ENCODE results near the gene GLG1.

The GLG1 gene

DNA sequence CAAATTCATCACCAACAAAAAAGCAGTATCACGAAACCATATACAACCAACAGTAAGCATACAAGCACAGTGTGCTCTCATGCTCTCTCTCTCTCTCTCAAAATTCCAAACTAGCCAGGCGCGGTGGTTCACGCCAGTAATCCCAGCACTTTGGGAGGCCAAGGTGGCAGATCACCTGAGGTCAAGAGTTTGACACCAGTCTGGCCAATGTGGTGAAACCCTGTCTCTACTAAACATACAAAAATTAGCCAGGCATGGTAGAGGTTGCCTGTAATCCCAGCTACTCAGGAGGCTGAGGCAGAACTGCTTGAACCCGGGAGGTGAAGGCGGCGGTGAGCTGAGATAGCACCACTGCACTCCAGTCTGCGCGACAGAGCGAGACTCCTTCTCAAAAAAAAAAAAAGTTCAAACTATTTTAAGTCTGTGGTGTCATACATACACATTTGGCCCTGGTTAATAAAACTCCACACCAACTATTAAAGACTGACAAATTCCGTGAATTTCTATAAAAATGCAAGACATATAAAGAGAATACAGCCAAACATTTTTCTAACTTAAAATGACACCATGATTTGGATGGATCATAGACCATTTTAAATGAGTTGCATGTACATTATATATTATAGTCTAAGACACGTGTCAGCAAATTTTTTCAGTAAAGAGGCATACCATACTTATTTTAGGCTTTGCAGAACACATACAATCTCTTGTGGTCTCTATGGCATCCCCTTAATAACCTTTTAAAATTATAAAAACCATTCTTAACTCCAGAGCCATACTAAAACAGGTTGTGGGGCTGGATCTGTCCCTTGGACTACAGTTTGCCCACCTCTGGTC is 30.9 kb downstream of the GLG1 start:
- FAIRE-seq: no peak
- TF ChIP-seq, protein P1, sequence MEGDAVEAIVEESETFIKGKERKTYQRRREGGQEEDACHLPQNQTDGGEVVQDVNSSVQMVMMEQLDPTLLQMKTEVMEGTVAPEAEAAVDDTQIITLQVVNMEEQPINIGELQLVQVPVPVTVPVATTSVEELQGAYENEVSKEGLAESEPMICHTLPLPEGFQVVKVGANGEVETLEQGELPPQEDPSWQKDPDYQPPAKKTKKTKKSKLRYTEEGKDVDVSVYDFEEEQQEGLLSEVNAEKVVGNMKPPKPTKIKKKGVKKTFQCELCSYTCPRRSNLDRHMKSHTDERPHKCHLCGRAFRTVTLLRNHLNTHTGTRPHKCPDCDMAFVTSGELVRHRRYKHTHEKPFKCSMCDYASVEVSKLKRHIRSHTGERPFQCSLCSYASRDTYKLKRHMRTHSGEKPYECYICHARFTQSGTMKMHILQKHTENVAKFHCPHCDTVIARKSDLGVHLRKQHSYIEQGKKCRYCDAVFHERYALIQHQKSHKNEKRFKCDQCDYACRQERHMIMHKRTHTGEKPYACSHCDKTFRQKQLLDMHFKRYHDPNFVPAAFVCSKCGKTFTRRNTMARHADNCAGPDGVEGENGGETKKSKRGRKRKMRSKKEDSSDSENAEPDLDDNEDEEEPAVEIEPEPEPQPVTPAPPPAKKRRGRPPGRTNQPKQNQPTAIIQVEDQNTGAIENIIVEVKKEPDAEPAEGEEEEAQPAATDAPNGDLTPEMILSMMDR (IDR thresholded peaks at IDR 0.05; ENCODE audit: insufficient read depth, missing control alignments): no peak
- DNase-seq (ENCODE audit: insufficient read length, low spot score): no peak

DNA sequence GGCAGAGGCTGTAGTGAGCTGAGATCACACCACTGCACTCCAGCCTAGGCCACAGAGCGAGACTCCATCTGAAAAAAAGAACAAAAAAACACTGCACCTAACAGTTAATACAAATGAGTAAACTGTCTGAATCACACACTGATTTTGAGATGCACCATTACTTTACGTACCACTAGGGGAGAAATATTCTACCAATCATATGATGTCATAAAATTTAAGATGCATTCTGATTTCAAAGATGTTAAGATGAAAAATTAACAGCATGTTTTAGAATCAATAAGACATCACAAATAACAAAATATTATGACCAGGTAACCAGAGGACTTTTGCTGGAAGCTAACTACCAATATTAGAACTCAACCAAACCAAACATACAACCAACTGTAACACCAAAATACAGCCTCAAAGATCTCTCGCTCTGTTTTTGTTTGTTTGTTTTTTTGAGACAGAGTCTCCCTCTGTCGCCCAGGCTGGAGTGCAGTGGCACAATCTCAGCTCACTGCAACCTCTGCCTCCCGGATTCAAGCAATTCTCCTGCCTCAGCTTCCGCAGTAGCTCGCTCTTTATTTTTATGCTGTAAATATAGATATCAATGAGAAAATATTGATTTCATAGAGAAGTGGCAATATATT is 31.6 kb downstream of the GLG1 start:
- DNase-seq (ENCODE audit: insufficient read length, low spot score): no peak
- no peak for FAIRE-seq

DNA sequence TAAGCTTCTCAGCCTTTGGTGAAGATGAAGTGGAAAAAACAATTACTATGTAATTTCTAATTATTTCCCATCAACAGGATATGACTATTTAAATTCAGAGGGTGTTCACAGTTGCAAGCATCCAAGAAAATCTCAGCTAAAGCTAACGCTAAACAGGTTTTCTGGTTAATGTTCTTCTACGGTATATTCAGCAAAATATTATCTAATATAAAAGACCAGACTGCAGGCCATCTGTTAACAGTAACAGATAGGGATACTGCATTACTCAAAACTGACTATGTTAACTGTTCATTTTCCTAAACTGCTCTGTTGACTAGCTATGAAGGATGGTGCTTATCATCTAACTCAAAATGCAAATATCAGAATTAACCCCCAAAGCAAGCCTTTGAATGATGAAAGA is 32.8 kb downstream of the GLG1 start:
- FAIRE-seq (no peak), DNase-seq (ENCODE audit: insufficient read length, low spot score) (no peak)
- TF ChIP-seq, protein P1 (IDR thresholded peaks at IDR 0.05; ENCODE audit: insufficient read depth, missing control alignments): no peak

More for the DNA sequence above, 31.6 kb downstream of the GLG1 start:
- TF ChIP-seq, protein P1 (IDR thresholded peaks at IDR 0.05; ENCODE audit: insufficient read depth, missing control alignments): no peak

DNA sequence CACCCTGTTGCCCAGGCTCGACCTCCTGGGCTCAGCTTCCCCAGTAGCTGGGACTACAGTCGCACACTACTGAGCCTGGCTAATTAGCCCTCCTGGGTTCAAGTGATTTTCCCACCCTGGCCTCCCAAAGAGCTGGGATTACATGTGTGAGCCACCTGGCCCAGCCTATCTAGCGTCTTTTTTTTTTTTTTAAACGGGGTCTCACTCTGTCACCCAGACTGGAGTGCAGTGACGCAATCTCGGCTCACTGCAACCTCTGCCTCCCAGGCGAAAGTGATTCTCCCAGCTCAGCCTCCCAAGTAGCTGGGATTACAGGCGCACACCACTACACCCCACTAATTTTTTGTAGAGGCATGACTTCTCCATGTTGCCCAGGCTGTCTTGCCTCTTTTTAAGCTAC is 33.3 kb downstream of the GLG1 start:
- DNase-seq (ENCODE audit: insufficient read length, low spot score) (no peak), FAIRE-seq (no peak)
- TF ChIP-seq, protein P1 (IDR thresholded peaks at IDR 0.05; ENCODE audit: insufficient read depth, missing control alignments): no peak

DNA sequence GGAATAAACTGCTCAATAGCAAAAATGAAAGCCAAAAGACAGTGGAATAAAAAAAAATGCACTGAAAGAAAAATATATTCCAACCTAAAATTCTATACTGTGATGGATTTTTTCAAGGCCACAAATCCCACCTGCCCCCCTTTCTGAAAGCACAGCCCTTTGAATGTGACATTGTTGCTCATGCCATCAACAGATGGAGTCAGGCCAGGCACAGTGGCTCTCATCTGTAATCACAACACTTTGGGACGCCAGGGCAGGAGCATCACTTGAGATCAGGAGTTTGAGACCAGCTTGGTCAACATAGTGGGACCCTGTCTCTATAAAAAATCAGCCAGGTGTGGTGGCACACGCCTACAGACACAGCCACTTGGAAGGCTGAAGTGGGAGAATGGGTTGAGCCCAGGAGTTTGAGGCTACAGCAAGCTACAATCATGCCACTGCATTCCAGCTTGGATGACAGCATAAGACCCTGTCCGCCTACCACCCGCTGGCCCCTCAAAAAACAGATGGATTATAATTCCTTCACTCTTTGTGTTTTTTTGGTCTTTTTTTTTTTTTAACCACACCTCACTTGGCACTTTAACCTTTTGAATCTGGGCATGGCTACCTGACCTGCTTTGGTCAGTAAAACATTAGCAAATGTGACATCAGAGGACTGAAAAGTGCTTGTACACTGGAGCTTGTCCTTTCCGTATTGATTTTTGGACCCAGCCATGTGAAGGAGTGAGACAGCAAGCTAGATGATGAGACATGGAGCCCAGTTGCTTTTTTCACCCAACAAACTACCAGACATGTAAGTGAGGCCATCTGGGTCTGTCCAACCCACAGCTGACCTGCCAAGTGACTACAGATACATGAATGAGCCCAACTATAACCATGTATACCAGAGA is 36.3 kb downstream of the GLG1 start:
- FAIRE-seq (no peak), DNase-seq (ENCODE audit: insufficient read length, low spot score) (no peak)

DNA sequence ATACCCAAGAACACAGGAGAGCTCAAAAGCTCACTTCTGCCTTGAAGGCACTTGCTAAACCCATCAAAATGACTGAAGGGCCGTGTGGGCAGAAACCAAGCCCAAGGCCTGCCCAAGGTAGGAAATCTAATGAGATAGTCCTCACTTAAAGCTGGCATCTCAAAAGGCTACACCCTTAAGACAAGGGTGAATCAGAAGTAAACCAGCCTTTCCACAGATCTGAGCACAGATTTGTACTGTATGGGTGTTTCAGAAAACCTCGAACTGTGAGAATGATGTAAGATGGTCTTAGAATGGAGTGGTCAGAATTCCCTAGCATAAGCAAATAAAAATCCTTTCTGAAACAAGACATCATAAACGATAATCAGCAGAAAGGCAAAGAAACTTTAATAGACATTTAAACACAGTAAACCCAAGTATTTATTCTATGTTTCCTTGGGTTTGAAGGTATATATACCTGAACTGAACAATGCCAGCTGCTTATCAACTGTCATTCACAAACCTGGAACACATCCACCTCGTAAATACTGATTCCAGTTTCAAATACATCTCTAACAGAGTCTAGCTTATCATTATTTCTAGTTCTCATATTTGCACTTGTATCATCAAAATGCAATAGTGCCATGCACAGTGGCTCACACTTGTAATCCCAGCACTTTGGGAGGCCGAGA is 37.8 kb downstream of the GLG1 start:
- TF ChIP-seq, protein P1 (IDR thresholded peaks at IDR 0.05; ENCODE audit: insufficient read depth, missing control alignments): no peak
- FAIRE-seq (no peak), DNase-seq (ENCODE audit: insufficient read length, low spot score) (no peak)

More for the DNA sequence above, 36.3 kb downstream of the GLG1 start:
- TF ChIP-seq, protein P1 (IDR thresholded peaks at IDR 0.05; ENCODE audit: insufficient read depth, missing control alignments): no peak

Data from D721Med (cell line).